Measurements from ENCODE around the gene ADGRF4.

ADGRF4 gene

DNA sequence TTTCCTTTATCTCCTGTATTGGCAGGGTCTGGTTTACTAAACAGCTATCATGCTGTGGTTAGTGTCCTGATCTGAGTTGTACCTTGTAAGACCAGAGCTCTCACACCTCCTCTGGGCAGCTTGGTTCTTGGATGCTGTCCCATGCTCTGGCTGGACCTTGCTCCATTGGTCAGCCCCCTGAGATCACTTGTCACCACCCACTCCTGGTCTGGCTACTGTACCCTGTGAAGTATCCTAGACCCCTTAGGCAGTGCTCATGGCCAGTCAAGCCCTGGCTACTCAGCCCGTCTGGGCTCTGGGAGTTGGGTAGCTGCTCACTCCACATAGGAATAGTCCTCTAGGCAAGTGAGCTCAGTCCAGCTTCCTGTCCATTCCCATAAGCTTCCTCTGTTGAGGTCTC is 31.1 kb downstream of the ADGRF4 start:
- no peaks in the 10 kb centered on the region for H3K27me3 Mint-ChIP-seq (ENCODE audit: low read depth)
- no peak overlapping the region for H3K4me3 Mint-ChIP-seq
- H3K4me1 Mint-ChIP-seq = no peaks in the 10 kb centered on the region
- TF ChIP-seq, protein P1, sequence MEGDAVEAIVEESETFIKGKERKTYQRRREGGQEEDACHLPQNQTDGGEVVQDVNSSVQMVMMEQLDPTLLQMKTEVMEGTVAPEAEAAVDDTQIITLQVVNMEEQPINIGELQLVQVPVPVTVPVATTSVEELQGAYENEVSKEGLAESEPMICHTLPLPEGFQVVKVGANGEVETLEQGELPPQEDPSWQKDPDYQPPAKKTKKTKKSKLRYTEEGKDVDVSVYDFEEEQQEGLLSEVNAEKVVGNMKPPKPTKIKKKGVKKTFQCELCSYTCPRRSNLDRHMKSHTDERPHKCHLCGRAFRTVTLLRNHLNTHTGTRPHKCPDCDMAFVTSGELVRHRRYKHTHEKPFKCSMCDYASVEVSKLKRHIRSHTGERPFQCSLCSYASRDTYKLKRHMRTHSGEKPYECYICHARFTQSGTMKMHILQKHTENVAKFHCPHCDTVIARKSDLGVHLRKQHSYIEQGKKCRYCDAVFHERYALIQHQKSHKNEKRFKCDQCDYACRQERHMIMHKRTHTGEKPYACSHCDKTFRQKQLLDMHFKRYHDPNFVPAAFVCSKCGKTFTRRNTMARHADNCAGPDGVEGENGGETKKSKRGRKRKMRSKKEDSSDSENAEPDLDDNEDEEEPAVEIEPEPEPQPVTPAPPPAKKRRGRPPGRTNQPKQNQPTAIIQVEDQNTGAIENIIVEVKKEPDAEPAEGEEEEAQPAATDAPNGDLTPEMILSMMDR (IDR thresholded peaks at IDR 0.05; ENCODE audit: unreplicated experiment in 3 of 3) = no peak
- peaks cover 3% of the 10 kb centered on the region for H3K36me3 Mint-ChIP-seq (ENCODE audit: low read depth)
- H3K9me3 Mint-ChIP-seq = peaks cover 10% of the 10 kb centered on the region
- H3K27ac Mint-ChIP-seq = no peak overlapping the region

DNA sequence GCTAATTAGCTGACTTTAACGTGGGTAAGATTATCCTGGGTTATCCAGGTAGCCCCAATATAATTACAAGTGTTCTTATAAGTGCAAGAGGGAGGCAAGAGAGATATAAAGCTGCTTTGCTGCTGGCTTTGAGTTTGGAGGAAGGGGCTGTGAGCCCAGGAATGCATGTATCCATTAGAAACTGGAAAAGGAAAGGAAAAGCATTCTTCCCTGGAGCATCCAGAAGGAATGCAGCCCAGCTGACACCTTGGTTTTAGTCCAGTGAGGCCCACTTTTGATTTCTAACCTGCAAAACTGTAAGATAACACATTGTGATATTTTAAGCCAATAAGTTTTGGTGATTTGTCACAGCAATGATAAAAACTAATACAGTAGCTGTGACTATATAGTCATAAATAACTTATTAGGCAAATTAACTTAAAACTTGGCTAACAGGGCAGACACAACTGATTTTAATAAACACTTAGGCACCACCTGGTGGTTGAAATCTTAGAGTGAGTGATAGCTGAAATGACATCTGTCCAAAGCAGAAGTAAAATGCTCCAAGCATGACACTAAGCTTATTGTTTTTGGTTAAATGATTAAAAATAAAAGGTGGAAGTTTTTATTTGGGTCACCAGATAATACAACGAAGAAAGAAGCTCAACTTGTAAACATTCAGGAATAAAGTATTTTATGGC is 35.6 kb downstream of the ADGRF4 start:
- no peaks in the 10 kb centered on the region for H3K36me3 Mint-ChIP-seq (ENCODE audit: low read depth)
- H3K9me3 Mint-ChIP-seq = no peaks in the 10 kb centered on the region
- no peak overlapping the region for H3K27ac Mint-ChIP-seq
- TF ChIP-seq, protein P1 (IDR thresholded peaks at IDR 0.05; ENCODE audit: unreplicated experiment in 3 of 3) = peak; percentile 23 to 48 (median 23)
- no peaks in the 10 kb centered on the region for H3K4me1 Mint-ChIP-seq
- no peaks in the 10 kb centered on the region for H3K27me3 Mint-ChIP-seq (ENCODE audit: low read depth)
- H3K4me3 Mint-ChIP-seq = no peak overlapping the region

GRCh38 chr6:47734831-47735481 is 36.6 kb downstream of the ADGRF4 start:
- Mint-ChIP-seq H3K4me1 (no peaks in the 10 kb centered on the region), H3K4me3 (no peak overlapping the region), H3K9me3 (no peaks in the 10 kb centered on the region), H3K27me3 (ENCODE audit: low read depth) (no peaks in the 10 kb centered on the region), H3K27ac (no peak overlapping the region), H3K36me3 (ENCODE audit: low read depth) (no peaks in the 10 kb centered on the region)
- TF ChIP-seq, protein P1 (IDR thresholded peaks at IDR 0.05; ENCODE audit: unreplicated experiment in 3 of 3) = no peak

DNA sequence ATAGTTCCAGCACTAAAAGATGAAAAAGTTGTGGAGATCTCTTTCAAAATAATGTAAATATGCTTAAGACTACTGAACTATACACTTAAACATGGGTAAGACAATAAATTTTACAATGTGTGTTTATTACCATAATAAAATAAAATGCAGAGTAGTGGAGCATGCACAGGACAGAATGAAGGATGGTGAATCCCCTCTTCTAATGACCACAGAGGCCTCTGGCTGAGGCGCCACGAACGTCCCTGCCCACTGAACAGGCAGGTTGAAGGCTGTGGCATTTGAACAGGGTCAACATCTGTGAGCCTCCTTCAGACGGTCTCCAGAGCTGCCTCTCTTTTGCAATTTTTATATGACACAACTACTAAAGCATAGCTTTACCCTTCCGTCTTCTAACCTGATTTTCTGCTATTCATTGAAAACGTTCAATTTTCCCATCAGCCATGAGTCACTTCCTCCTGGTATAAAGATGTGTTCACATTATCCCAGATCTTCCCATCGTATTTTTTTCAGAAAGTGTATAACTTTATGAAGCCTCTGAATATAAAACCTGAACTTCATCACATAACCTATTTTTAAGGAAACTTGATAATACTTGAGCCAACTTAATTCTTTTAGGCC is 37.8 kb downstream of the ADGRF4 start:
- Mint-ChIP-seq H3K9me3 (no peaks in the 10 kb centered on the region), H3K27ac (no peak overlapping the region), H3K27me3 (ENCODE audit: low read depth) (no peaks in the 10 kb centered on the region), H3K36me3 (ENCODE audit: low read depth) (no peaks in the 10 kb centered on the region), H3K4me1 (no peaks in the 10 kb centered on the region), H3K4me3 (no peak overlapping the region)
- TF ChIP-seq, protein P1 (IDR thresholded peaks at IDR 0.05; ENCODE audit: unreplicated experiment in 3 of 3) = no peak

DNA sequence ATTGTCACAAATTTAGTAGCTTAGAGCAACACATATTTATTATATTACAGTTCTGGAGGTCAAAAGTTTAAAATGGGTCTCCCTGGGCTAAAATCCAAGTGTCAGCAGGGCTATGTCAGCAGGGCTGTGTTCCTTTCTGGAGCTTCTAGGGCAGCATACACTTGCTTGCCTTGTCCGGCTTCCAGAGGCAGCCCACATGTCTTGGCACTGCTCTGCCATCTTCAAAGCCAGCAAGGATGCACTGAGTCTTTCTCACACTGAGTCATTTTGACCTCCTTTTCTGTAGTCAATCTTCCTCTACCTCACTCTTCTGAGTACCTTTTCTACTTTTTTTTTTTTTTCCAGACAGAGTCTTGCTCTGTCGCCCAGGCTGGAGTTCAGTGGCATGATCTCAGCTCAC is 39.0 kb downstream of the ADGRF4 start:
- TF ChIP-seq, protein P1 (IDR thresholded peaks at IDR 0.05; ENCODE audit: unreplicated experiment in 3 of 3) = no peak
- no peaks in the 10 kb centered on the region for H3K4me1 Mint-ChIP-seq

More for the DNA sequence above, 39.0 kb downstream of the ADGRF4 start:
- H3K36me3 Mint-ChIP-seq (ENCODE audit: low read depth) = no peaks in the 10 kb centered on the region
- H3K27me3 Mint-ChIP-seq (ENCODE audit: low read depth) = no peaks in the 10 kb centered on the region
- H3K9me3 Mint-ChIP-seq = no peaks in the 10 kb centered on the region
- no peak overlapping the region for H3K4me3 Mint-ChIP-seq
- H3K27ac Mint-ChIP-seq = no peak overlapping the region

All from nephron (organoid).